Stimulated activated CD8-positive, alpha-beta memory T cell treated with anti-CD3 and anti-CD28 coated beads, Interleukin-7, amount 100 ng/mL, for 4 hours (primary cell): ENCODE data around the gene CCDC40.
"Not testable (repeated sequence)": the region's sequence is repeated elsewhere in the genome, so short reads cannot be mapped to it uniquely, and the experiment has no call there.

Experiments
- DNase-seq, 2 donors: peaks; one replicate each; pipeline ENCODE4 v3.0.0-alpha.2; 2020; ENCODE audit warnings: low read depth in 2 of 2

CCDC40 gene, protein sequence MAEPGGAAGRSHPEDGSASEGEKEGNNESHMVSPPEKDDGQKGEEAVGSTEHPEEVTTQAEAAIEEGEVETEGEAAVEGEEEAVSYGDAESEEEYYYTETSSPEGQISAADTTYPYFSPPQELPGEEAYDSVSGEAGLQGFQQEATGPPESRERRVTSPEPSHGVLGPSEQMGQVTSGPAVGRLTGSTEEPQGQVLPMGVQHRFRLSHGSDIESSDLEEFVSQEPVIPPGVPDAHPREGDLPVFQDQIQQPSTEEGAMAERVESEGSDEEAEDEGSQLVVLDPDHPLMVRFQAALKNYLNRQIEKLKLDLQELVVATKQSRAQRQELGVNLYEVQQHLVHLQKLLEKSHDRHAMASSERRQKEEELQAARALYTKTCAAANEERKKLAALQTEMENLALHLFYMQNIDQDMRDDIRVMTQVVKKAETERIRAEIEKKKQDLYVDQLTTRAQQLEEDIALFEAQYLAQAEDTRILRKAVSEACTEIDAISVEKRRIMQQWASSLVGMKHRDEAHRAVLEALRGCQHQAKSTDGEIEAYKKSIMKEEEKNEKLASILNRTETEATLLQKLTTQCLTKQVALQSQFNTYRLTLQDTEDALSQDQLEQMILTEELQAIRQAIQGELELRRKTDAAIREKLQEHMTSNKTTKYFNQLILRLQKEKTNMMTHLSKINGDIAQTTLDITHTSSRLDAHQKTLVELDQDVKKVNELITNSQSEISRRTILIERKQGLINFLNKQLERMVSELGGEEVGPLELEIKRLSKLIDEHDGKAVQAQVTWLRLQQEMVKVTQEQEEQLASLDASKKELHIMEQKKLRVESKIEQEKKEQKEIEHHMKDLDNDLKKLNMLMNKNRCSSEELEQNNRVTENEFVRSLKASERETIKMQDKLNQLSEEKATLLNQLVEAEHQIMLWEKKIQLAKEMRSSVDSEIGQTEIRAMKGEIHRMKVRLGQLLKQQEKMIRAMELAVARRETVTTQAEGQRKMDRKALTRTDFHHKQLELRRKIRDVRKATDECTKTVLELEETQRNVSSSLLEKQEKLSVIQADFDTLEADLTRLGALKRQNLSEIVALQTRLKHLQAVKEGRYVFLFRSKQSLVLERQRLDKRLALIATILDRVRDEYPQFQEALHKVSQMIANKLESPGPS

GRCh38 chr17:80035937-80036714 is at the start of gene CCDC40:
CCDC40 (plus strand) TSS chr17:80036642; CDS start chr17:80036663, 21 bp downstream.
- peak; percentile 48 to 78 for DNase-seq

- no peak for DNase-seq
Observed at GRCh38 chr17:79987187-79987934, 49.1 kb upstream of the CCDC40 start.

DNA sequence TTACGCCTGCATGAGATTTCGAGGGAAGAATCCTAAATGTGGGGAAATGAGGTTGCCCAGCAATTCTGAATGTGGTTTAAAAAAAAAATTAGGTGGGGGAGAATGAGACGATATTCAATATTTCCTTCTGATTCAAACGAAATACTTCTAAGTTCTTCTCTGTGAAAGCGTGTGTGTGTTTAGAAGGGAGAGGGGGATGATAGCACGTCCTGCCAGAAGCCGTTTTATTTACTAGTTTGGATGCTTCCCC is 48.6 kb upstream of the CCDC40 start:
- no peak for DNase-seq

DNA sequence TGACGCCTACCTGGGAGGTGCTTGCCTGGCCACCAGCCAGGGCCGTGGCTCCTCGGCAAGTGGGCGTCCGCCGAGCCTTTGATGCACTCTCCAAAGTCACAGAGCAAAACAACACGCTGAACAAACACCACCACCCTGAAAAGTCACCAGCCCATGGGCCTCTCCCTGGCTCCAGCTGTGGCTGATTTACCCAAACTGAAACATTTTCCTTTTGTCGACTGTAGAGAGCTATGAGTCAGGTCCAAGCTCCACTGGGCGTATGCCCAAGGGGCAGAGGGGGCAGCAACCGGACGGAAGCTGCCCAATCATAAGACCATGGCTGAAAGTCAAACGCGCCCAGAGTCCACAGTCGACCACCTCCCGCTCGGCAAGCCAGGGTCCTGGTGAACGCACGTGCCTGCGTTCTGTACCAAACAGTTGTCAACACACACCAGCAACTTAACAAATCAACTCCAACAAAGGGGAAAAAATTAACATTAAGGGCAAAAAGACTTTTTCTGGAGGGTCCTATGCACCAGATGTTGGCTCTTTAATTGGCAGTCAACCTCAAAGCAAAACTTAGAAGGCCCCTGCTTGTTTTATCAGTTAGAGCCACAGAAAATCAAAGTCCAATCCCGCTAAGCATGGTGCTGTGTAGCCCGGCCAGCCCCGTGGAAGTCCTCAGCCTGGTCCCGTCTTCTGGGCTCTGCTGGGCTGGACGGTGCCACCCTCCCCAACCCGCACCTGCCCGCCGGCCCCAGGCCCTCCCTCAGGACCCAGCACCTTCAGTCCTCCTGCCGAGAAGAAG is 48.1 kb upstream of the CCDC40 start:
- no peak for DNase-seq

- no peak for DNase-seq
Observed at GRCh38 chr17:79989106-79989835, 47.2 kb upstream of the CCDC40 start.

- no peak for DNase-seq
Observed at GRCh38 chr17:79990051-79990592, 46.3 kb upstream of the CCDC40 start.

DNA sequence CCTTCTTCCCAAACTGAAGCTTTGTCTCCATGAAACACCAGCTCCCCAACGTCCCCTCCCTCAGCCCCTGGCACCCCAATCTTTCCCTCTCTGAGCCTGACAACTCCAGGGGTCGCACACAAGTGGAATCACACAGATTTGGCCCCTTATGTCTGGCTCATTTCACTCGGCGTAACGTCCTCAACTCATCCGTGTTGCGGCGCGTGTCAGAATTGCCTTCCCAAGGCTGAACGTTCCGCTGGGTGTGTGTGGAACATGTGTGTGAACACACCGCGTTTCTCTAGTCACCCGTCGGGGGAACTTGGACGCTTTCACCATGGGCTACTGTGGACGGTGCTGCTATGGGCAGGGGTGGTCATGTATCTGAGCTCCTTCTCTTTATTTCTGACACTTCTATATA is 45.7 kb upstream of the CCDC40 start:
- no peak for DNase-seq

- DNase-seq = peak; percentile 72 to 76
Observed at GRCh38 chr17:79991140-79991923, 45.1 kb upstream of the CCDC40 start.

GRCh38 chr17:79991924-79992648 is 44.4 kb upstream of the CCDC40 start:
- DNase-seq = no peak

DNA sequence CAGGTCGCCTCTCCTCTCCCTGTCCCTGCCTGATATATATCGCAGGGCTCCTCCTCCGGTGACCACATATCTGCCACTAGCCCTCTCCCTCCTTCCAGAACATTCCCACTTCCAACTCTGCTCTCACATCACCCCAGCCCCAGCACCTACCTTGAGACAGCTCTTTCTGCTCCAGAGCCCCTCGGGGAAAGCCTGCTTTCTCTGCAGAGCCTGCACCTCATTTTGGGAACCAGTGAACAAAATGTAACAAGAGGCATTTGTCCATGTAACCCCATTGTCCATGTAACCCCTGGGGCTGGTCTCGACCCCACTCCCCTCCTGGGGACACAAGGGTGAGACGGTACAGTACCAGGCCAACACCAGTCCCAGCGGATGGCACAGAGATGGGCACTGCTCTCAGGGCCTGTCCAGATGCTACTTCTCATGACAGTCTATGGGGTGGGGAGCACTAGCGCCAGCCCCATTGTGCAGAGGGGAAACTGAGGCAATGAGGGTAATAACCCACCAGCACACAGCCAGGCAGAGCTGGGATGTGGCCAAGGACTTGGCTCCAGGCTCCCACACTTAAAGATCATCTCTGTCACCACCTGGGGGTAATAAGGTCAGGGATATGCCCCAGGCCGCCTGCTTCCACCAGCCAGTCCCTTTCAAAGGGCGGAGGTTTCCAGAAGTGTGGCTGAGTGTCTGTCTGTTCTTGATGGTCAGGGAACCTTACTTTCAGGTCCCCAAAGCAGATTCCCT is 43.6 kb upstream of the CCDC40 start:
- DNase-seq = no peak

GRCh38 chr17:79993390-79994227 is 42.8 kb upstream of the CCDC40 start:
- peak; percentile 27 to 29 for DNase-seq

GRCh38 chr17:79994228-79994569 is 42.2 kb upstream of the CCDC40 start:
- not testable (repeated sequence) for DNase-seq

GRCh38 chr17:79994602-79995001 is 41.8 kb upstream of the CCDC40 start:
- no peak for DNase-seq

- no peak for DNase-seq
Observed at GRCh38 chr17:79995696-79996095, 40.7 kb upstream of the CCDC40 start.

DNA sequence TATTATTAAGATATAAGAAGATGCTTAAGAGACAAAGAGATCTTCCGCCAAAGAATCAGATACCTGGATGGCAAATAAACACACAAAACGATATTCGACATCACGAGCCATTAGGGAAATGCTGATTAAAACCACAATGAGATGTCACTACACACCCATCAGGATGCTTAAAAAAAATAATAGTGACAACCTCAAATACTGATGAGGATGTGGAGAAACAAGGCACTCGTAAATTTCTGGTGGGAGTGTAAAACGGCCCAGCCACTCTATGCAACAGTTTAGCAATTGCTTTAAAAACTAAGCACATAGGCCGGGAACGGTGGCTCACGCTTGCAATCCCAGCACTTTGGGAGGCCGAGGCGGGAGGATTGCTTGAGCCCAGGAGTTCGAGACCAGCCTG is 40.2 kb upstream of the CCDC40 start:
- no peak for DNase-seq

- peak; percentile 42 to 63 for DNase-seq
Observed at GRCh38 chr17:79997011-79997660, 39.3 kb upstream of the CCDC40 start.
